Activated gamma-delta T cell treated with Interleukin-2 at 50 U/mL for 16 hours (primary cell): ENCODE results near the gene KCNQ5.

Source experiments
- DNase-seq: peaks from one replicate; pipeline ENCODE4 v3.0.0-alpha.2; 2020

The KCNQ5 gene

DNA sequence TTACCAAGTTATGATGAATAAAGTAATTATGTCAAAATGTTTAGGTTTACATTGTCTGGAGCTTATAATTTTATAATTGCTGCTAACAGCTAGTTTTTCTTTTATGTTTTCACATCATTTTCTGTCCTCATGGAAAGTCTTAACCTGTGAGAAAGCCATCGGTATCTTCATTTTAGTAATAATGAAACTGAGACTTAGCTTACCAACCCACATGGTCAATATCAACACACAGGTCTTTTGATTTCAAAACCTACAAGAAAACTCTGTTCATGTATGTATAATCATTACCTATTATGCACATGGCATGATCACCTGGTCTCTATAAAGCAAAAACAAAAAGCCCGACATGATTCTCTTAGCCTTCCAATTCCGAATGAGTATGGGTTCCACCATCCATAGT, 61.9 kb downstream of the KCNQ5 start:
- no peak for DNase-seq

GRCh38 chr6:72689107-72689954, 67.5 kb downstream of the KCNQ5 start:
- no peak for DNase-seq

GRCh38 chr6:72691249-72691648, 69.4 kb downstream of the KCNQ5 start:
- DNase-seq, result no peak

DNA sequence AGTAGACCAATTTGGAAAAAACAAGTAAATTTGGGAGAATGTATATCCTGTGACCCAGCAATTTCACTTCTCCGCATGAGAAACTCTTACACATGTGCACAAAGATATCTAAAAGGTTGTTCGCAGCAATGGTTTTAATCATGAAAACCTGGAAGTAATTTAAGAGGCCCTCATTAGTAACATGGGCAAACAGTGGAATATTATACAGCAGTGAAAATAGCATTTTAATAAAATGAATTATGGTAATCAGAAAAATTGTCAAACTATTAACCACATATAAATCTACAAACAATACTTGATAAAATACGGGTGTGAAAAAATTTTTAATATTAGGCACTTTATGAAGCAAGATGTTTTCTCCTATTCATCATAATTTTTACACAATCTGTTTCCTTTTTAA, 74.2 kb downstream of the KCNQ5 start:
- DNase-seq, result no peak

- DNase-seq, result no peak
These were observed 77.3 kb downstream of the KCNQ5 start for GRCh38 chr6:72699159-72699558.

GRCh38 chr6:72702421-72702820, 80.6 kb downstream of the KCNQ5 start:
- no peak for DNase-seq

GRCh38 chr6:72703093-72703492, 81.2 kb downstream of the KCNQ5 start:
- no peak for DNase-seq

- DNase-seq, result no peak
These were observed 83.1 kb downstream of the KCNQ5 start for GRCh38 chr6:72704979-72705378.

- no peak for DNase-seq
These were observed 87.6 kb downstream of the KCNQ5 start for GRCh38 chr6:72709431-72709830.

DNA sequence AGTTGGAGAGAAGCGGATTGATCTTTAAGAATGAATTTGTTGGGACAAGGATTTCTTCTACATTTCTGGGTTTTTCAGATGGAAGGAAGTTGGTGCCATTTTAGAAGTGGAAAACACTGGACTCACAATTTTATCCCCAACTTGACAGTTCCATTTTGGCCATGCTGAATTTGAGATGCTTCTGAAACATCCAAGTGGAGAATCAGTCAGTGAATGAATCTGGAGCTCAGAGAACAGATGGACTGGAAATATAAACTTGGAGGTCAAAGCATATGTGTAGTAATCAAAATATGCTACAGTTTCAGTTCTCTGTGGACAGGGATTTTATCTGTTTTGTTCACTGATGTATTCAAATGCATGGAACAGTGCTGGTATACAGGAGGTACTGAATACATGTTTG, 89.9 kb downstream of the KCNQ5 start:
- no peak for DNase-seq

GRCh38 chr6:72712910-72713309, 91.0 kb downstream of the KCNQ5 start:
- DNase-seq, result no peak

DNA sequence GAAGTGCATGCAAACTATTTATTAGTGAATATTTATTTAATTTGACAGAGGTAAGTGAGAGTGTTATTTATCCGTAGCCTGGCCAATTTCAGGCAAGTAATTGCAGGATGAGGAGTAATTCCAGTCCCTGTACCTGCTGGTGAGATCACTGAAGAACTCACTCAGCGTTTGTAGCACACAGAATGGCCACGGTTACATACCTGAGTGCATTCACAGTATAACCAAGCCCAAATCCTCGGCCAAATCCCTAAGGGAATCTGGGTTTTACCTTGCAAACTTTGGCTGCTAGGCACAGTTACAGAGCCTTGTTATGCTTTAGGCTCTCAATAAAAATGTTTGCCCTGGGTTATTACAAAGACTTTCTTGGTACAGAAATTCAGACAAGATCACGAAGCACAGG, 93.3 kb downstream of the KCNQ5 start:
- DNase-seq, result no peak

GRCh38 chr6:72716916-72717315, 95.1 kb downstream of the KCNQ5 start:
- no peak for DNase-seq

GRCh38 chr6:72720464-72720863, 98.6 kb downstream of the KCNQ5 start:
- no peak for DNase-seq

- no peak for DNase-seq
These were observed 99.5 kb downstream of the KCNQ5 start for GRCh38 chr6:72721346-72721745.

GRCh38 chr6:72724545-72724944, 102.7 kb downstream of the KCNQ5 start:
- no peak for DNase-seq

GRCh38 chr6:72728706-72729343, 107.0 kb downstream of the KCNQ5 start:
- no peak for DNase-seq

DNA sequence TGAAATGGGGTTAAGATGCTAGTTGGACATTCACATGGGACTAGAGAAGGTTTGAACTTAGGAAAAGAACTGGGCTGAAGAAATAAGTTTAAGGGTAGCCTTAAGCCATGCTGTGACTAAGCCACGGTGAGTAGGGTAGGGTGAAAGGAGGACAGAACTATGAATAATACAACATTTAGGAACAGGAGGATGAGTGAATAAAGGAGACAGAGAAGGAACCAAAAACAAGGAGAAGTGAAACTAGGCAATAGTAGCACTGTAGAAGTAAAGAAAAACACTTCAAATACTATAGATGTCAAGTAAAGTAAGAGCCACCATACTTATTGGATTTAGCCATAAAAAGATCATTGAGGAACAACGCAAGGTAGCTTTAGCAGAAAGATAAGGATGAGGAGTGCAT, 111.2 kb downstream of the KCNQ5 start:
- DNase-seq, result no peak

DNA sequence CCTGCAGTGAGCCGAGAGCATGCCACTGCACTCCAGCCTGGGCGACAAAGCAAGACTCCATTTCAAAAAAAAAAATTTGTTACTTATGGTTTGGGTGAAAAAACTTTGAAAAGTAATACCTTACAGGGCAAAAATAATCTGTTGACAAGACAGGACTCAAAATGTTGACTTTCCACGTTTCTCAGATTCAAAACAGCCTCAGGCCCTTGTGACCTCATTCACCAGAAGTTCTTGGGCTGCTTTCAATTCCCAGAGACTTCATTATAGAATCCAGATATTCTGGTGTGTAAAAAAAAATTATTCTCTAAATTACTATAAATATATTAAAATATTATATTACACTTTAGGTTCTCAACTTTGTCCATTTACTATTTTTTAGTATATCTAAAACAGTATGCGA, 116.2 kb downstream of the KCNQ5 start:
- no peak for DNase-seq

GRCh38 chr6:72739368-72739779, 117.5 kb downstream of the KCNQ5 start:
- DNase-seq, result no peak

DNA sequence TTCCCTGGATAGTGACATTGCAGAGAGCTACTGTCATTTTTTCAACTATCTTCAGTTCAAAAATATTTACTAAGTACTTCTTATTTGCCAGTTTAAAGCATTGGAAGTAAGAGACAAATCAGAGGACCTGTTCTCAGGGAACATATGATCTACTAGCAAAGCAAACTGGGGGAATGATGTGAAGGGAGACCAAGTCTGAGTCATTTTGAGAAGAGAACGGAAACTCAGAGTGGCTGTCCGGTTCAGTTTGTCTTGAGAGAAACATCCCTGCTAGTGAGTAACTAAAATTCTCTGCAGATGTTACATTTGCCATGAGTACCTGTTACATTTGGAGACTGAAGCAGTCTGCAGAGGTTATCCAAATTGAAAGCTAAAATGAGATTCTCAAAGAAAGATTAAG, 118.3 kb downstream of the KCNQ5 start:
- DNase-seq, result no peak

- DNase-seq, result no peak
These were observed 119.2 kb downstream of the KCNQ5 start for GRCh38 chr6:72741083-72741482.

DNA sequence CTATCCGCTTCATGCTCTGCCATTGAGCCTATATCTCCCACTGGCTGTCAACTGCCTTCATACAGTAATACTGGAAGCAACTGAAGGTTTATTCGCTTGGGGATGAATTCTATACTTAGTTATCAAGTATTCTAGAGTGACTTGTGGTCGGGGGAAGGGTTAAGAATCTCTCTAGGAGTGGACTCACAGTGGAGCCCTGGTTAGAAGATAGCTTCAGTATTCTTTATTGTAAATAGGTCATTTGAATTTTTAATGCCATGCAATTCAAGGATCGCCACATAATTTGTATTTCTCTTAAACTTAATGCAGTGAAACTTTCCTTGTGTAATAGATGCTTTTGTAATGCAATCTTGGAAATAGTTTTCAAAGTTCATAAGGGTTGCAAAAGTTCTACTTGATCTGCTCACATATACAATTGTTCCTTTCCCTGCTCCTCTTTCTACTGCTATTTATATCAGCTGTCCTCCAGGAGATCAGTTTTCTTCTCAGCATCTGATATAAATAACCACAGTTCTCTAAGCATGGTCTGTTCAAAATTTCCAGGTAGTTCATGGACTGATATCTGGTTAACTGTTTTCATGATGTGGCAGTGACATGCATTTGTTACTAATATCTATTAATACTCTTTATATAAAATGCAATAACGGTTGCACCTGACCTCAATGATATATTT, 120.3 kb downstream of the KCNQ5 start:
- DNase-seq, result no peak

GRCh38 chr6:72746276-72746675, 124.4 kb downstream of the KCNQ5 start:
- no peak for DNase-seq
